NCI-H146 treated with DMSO at 0.1 percent for 48 hours (cell line): ENCODE data around the gene KCNH8.

Source experiments
- DNase-seq: peaks from one replicate; lab custom pipeline; 2025; ENCODE audit not compliant: unreplicated experiment; lab: John Stamatoyannopoulos, UW

Gene KCNH8

GRCh38 chr3:19248767-19249166, 100.5 kb downstream of the KCNH8 start:
- no peak for DNase-seq

DNA sequence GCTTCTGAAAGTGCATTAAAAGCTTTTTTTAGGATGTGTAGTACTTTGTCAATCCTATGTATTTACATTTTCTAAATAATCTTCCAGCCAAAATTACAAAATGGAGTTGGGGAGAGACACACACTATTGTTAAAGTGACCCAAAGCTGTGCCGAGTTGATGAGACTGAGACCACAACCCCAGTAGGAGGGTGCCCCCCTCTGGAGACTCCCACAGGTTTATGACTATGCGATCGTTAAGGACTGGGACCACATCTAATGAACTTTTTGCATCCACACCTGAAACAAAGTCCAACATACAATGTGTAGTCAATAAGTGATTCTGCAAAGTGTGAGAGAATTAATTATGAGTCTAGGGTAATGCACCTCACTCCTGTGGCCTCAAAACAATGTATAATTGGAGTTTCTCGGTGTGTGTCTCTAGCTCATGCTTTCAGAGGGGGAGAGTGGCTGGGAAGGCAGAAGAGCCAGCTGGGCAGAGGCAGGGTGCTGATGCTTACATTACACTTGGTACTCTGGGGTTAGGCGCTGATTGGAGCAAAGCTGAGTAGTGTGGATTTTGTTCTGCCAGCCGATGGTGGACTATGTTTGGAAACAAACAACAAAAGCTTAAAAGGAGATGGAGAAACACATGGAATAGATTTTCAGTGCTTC, 102.8 kb downstream of the KCNH8 start:
- no peak for DNase-seq

DNA sequence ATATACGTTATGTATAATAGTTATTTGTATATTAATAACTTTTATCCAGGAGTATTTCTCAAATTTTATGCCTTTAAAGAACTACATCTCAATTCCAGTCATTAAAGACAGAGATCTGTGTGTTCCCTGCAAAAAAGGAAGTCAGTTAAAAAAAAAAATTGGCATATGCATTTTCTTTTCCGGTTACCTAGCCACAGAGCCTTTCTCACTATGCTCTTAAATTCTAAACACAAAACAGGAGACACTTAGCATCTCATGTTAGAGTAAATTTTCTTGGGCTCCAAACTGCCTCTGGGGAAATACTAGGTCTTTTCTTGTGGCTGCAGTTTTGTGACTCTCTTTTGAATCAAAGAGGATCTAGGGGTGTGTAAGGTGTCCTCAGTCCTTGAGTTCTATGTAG, 105.9 kb downstream of the KCNH8 start:
- no peak for DNase-seq

DNA sequence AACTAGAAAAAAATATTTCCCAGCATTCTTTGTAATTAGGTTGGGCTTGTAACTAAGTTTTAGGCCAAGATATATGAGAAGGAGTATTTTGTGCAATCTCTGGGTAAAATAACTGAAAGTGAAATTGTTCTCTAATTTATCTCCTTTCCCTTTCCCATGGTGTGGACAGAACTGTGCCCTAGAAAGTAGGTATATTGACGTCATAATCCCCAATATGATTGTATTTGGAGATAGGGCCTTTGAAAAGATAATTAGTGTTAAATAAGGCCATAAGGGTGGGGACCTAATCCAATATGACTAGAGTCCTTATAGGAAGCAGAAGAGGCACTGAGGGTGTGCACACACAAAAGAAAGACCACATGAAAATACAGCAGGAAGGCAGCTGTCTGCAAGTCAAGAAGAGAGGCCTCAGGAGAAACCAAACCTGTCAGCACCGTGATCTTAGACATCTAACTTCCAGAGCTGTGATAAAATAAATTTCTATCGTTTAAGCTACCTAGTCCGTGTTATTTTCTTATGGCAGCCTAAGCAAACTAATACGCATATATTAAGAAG, 106.6 kb downstream of the KCNH8 start:
- no peak for DNase-seq

DNA sequence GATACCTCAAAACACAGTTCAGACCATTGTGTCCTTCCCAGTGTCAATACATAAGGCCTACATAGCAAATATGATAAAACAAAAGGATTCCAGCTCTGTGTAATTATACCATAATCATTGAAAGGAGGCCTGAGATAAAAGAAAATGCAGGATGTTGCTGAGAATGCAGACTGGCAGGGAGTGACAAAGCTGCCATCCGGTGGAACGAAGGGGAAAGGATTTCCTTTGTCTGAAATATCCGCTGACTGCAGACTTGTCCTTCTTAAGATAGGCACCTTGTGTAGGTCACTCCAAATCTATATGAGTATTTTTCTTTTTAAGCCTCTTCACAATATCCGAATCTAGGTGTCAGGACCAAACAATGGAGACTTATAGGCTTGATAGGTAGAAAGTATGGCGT, 108.0 kb downstream of the KCNH8 start:
- DNase-seq: no peak

DNA sequence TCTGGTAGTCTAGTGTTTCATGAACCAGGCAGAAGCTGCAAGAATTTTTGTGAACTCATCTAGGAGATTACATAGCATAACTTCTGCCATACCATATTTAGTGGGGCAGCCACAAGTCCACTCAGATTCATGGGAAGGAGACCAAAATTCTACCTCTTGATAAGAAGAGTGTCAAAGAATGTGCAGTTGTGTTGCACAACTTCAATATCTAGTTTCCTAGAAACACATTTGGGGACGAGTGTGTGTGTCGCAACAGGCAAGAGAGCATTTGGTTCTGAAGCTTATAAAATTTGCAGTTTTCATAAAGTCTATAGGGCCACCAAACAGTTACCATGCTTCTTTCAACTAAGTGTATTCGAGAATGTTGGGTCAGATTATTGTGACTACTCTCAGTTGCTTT, 115.3 kb downstream of the KCNH8 start:
- DNase-seq: no peak

- no peak for DNase-seq
Observed at GRCh38 chr3:19264424-19264823, 116.1 kb downstream of the KCNH8 start.

- no peak for DNase-seq
Observed at GRCh38 chr3:19267040-19267439, 118.7 kb downstream of the KCNH8 start.

DNA sequence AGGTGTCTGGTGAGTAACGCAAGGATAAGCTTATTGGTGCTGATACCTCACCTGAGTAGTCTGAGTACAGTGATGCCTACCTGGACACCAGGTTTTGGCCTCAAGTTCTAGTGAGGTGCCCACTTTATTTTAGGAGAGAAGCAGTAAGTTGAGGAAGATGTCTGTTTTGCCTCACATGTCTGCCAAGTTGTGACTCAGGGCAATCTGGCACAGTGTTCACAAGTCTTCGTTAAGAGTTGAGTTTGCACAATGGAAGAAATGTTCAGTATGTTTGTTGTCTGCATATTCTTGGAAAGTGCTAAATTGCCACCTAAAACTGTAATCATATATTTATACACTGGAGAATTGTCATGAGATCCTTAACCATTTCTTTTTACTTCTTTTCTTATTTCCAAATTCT, 122.2 kb downstream of the KCNH8 start:
- DNase-seq: no peak

DNA sequence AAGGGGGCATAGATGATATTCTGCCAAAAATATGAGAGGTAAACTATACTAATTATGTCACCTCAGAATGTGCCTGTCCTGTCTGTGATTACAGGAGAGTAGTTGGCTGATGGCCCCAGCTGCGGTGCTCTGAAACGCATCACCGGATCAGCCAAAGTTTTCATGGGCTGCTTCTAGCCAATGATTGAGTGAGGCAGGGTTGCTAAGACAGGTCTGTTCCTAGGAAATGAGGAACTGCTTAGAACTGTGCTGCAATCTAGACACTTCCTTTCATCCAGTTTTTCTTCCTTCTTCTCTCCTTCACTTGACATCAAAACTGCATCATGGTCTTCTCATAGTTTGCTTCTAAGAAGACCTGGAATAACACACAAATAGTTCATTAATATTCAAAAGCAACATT, 124.0 kb downstream of the KCNH8 start:
- no peak for DNase-seq

DNA sequence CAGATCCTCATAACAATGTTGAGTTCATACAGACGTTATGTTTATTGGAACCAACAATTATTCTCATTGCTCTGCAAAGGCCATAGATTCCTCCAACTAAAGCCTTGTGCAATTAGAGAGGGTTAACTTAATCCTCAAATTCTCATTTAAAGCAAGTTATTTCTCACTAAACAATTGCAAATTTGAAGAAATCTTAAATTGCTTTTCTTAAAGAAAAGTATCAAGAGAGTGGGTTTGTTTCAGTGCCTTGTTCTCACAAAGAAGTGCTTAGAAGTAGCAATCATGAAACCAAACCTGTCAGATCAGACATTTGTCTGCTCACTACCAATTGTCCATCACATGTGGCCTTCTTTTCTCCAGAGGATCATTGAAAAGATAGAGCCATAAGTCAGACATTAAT, 124.8 kb downstream of the KCNH8 start:
- no peak for DNase-seq

GRCh38 chr3:19274576-19274975, 126.3 kb downstream of the KCNH8 start:
- no peak for DNase-seq

GRCh38 chr3:19284974-19285373, 136.7 kb downstream of the KCNH8 start:
- no peak for DNase-seq

- DNase-seq: no peak
Observed at GRCh38 chr3:19293295-19293694, 145.0 kb downstream of the KCNH8 start.

- DNase-seq: no peak
Observed at GRCh38 chr3:19295208-19295607, 146.9 kb downstream of the KCNH8 start.

GRCh38 chr3:19331931-19332330, 183.6 kb downstream of the KCNH8 start:
- DNase-seq: no peak

GRCh38 chr3:19334120-19334519, 185.8 kb downstream of the KCNH8 start:
- DNase-seq: no peak

DNA sequence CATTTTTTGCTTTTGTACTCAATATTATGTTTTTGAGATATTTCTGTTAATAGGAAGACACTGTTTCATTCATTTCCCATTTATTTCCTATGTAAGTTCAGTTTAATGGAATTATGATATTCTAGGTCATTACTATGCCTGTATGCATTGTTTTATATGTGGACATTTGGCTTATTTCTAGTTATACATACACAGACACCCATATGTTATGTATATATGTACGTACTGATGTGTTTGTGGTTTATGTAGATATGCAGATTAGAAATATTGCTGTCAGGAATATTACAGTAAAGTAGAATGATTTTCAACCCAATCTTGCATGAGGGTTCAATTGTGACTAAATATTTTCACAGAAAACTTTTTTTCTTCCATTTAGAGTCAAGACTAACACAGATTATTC, 190.5 kb downstream of the KCNH8 start:
- DNase-seq: no peak

DNA sequence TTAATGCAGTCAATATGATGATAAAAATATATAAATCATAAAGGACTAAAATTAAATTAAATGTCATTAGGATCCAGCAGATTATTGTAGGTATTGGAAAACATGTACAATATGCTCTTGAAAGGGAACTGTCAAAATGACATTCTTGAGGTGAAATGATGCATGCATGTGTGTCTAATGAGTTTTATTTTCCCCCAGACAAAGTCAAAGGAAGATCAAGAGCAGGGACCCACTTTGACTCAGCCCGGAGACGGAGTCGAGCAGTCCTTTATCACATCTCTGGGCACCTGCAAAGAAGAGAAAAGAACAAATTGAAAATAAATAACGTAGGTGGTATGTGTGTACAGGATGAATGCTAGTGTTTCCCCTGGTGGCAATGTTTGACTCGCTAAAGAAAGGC, 194.1 kb downstream of the KCNH8 start:
- DNase-seq: no peak

- no peak for DNase-seq
Observed at GRCh38 chr3:19346759-19347158, 198.4 kb downstream of the KCNH8 start.

DNA sequence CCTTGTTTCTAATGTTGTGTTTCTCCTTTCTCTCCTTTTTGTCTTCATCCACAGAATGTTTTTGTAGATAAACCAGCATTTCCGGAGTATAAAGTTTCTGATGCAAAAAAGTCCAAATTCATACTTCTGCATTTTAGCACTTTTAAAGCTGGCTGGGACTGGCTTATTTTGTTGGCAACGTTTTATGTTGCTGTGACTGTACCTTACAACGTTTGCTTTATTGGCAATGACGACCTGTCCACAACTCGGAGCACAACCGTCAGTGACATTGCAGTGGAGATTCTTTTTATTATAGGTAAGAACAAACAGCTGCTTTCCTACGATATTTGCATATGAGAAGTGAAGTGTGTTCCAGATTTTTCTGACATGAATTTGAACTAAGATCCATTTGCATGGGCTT, 199.4 kb downstream of the KCNH8 start:
- DNase-seq: no peak

GRCh38 chr3:19348500-19348899, 200.2 kb downstream of the KCNH8 start:
- DNase-seq: no peak

GRCh38 chr3:19348941-19349564, 200.7 kb downstream of the KCNH8 start:
- DNase-seq: no peak
